Measurements from ENCODE around the gene ZBTB38. TPM values are rescaled to one million over a fixed set of nuclear protein-coding genes. Genes with fewer than 3 reads are reported as not detected.

ZBTB38 gene
- total and polyA plus RNA-seq, 2 of the 13 experiments (the other 11 are each of a cell fraction or from before 2014, with no cell fraction given): 26.8 to 51.7 TPM

- Histone ChIP-seq H3K27ac (ENCODE audit: extremely low read length, insufficient read depth, low read length) (peak overlapping the region; percentile 91), H4K20me1 (ENCODE audit: insufficient read depth, low read length) (no peaks in the 10 kb centered on the region), H3K4me3 (replicated peaks in 1 of 3; ENCODE audit: insufficient read depth in 1 of 3, low read depth in 2 of 3, low read length in 3 of 3) (no peak overlapping the region), H3K27me3 (ENCODE audit: control insufficient read depth in 1 of 2, insufficient read depth in 2 of 2, low read length in 2 of 2) (no peaks in the 10 kb centered on the region), H3K4me2 (ENCODE audit: low read depth, low read length) (peak overlapping the region; percentile 80; the same call in 1 of the 2 replicates), H3K79me2 (ENCODE audit: insufficient read depth, low read length) (peaks cover 11% of the 10 kb centered on the region), H3K9me3 (ENCODE audit: low read length) (no peaks in the 10 kb centered on the region), H3K36me3 (replicated peaks in 1 of 2; ENCODE audit: control insufficient read depth in 1 of 2, insufficient read depth in 2 of 2, low read length in 2 of 2) (peaks cover 7 to 39% of the 10 kb centered on the region in 2 experiments), H3K9ac (ENCODE audit: insufficient read depth, low read depth, low read length) (peak overlapping the region; percentile 38), H2AFZ (ENCODE audit: low read length) (no peak overlapping the region), H3K4me1 (ENCODE audit: insufficient read depth, low read length) (peaks cover 67% of the 10 kb centered on the region)
- no TSS peak for BruUV-seq (replicated peaks)
- TF ChIP-seq FOXP4 (CRISPR knock-in tag; IDR thresholded peaks at IDR 0.05): 0 out of 2 replicates have a peak, but pooled peaks have one; percentile 9
- no peak for TF ChIP-seq RFXANK (CRISPR knock-in tag; IDR thresholded peaks at IDR 0.05)
- DNase-seq (ENCODE audit: low spot score) (no peak), FAIRE-seq (no peak), ATAC-seq (no peak)
- intact Hi-C loops (cut with micrococcal nuclease; ENCODE audit: unreplicated experiment) (loop anchor here (2.0 kb wide), 2 partner anchors 50 to 100 kb away; no protein-coding TSS in a partner anchor), in situ Hi-C loops (cut with HindIII; ENCODE audit: extremely low pct_ligation_motif_present, low pct_unique_long_range_greater_than_20kb) (no loop called here)
- CTCF ChIA-PET (ENCODE audit: low intra/inter-chr PET ratio, low total read pairs): no interaction called here
- POLR2A ChIA-PET: interaction anchor here (1.6 to 6.4 kb wide), 3 partner anchors 10 to 44 kb away, joined by 3 to 128 read pairs (median 15); no protein-coding TSS in a partner anchor
- WGBS (ENCODE audit: low lambda C conversion rate): 74% methylated on average over 3 of the region's 3 CpGs
Observed at GRCh38 chr3:141410846-141411245, 42.5 kb downstream of the ZBTB38 start.

GRCh38 chr3:141411251-141411771, 43.0 kb downstream of the ZBTB38 start:
- intact Hi-C loops (cut with micrococcal nuclease; ENCODE audit: unreplicated experiment) (loop anchor here (2.0 kb wide), 2 partner anchors 51 to 101 kb away; no protein-coding TSS in a partner anchor), in situ Hi-C loops (cut with HindIII; ENCODE audit: extremely low pct_ligation_motif_present, low pct_unique_long_range_greater_than_20kb) (no loop called here)
- no peak for DNase-seq (ENCODE audit: low spot score)
- Histone ChIP-seq H3K9ac (ENCODE audit: insufficient read depth, low read depth, low read length) (peak overlapping the region; percentile 46; the same call in 1 of the 2 replicates), H4K20me1 (ENCODE audit: insufficient read depth, low read length) (no peaks in the 10 kb centered on the region), H2AFZ (ENCODE audit: low read length) (no peak overlapping the region), H3K27me3 (ENCODE audit: control insufficient read depth in 1 of 2, insufficient read depth in 2 of 2, low read length in 2 of 2) (no peaks in the 10 kb centered on the region), H3K79me2 (ENCODE audit: insufficient read depth, low read length) (peaks cover 13% of the 10 kb centered on the region), H3K4me2 (ENCODE audit: low read depth, low read length) (peak overlapping the region; percentile 80), H3K4me3 (replicated peaks in 1 of 3; ENCODE audit: insufficient read depth in 1 of 3, low read depth in 2 of 3, low read length in 3 of 3) (no peak overlapping the region), H3K27ac (ENCODE audit: extremely low read length, insufficient read depth, low read length) (peak overlapping the region; percentile 91), H3K4me1 (ENCODE audit: insufficient read depth, low read length) (peaks cover 67% of the 10 kb centered on the region), H3K36me3 (replicated peaks in 1 of 2; ENCODE audit: control insufficient read depth in 1 of 2, insufficient read depth in 2 of 2, low read length in 2 of 2) (peaks cover 8 to 39% of the 10 kb centered on the region in 2 experiments), H3K9me3 (ENCODE audit: low read length) (no peaks in the 10 kb centered on the region)
- CTCF ChIA-PET (ENCODE audit: low intra/inter-chr PET ratio, low total read pairs): no interaction called here
- ATAC-seq: peak; percentile 35
- 35% methylated on average over 7 of the region's 7 CpGs for WGBS (ENCODE audit: low lambda C conversion rate)
- FAIRE-seq: peak; percentile 64
- POLR2A ChIA-PET: interaction anchor here (1.6 to 6.4 kb wide), 6 partner anchors 8 to 43 kb away, joined by 3 to 128 read pairs (median 18); no protein-coding TSS in a partner anchor
- no TSS peak for BruUV-seq (replicated peaks)
- TF ChIP-seq ZFX (CRISPR knock-in tag; IDR thresholded peaks at IDR 0.05; ENCODE audit: low read depth) (no peak), CREB3 (CRISPR knock-in tag; IDR thresholded peaks at IDR 0.05) (no peak), SMAD9 (CRISPR knock-in tag; IDR thresholded peaks at IDR 0.05) (no peak), SOX5 (CRISPR knock-in tag; IDR thresholded peaks at IDR 0.05; ENCODE audit: borderline replicate concordance) (peak; percentile 16; the same call in 1 of the 2 replicates), TEAD3 (CRISPR knock-in tag; optimal IDR thresholded peaks at IDR 0.05; ENCODE audit: borderline replicate concordance) (peak; percentile 18), AGO1 (IDR thresholded peaks at IDR 0.05; ENCODE audit: low read depth, low read length, poor library complexity, severe bottlenecking) (no peak), SNAI1 (CRISPR knock-in tag; IDR thresholded peaks at IDR 0.05; ENCODE audit: borderline replicate concordance) (no peak), RNF219 (CRISPR knock-in tag; IDR thresholded peaks at IDR 0.05) (no peak), TCF12 (IDR thresholded peaks at IDR 0.05) (no peak), TCF12 (CRISPR knock-in tag; IDR thresholded peaks at IDR 0.05) (no peak), ZNF530 (CRISPR knock-in tag; IDR thresholded peaks at IDR 0.05; ENCODE audit: low read depth) (no peak)

Data from HepG2 (cell line).